Adipose tissue (tissue), 3 donors: ENCODE data around the gene IPO8. TPM values are rescaled to one million over a fixed set of nuclear protein-coding genes. Genes with fewer than 3 reads are reported as not detected.

Source experiments
- polyA plus RNA-seq, 3 donors: library from polyadenylated mRNA; stranded (reverse); fragments of 200-250 nt; gene quantifications; one replicate each; pipeline ENCODE4 v1.2.3, GENCODE V29; 2013
- donor health status: healthy with polysubstance abuse.
- donor health status: Bipolar disorder and iron deficiency.
- donor health status: healthy.

The IPO8 gene
- polyA plus RNA-seq, 3 donors: 13.4 to 19.9 (median 14.3) TPM

Other genes starting within 250 kb of the IPO8 start
- gene CAPRIN2, start 59.1 kb upstream of the IPO8 start, polyA plus RNA-seq: 1 to 10 TPM; 8.3 to 9.9 (median 9.6) TPM
- gene TSPAN11, start 230.9 kb upstream of the IPO8 start, polyA plus RNA-seq: 1 to 10 TPM in 1 of 3 donors, under 1 TPM in 2; 0.10 to 1.8 (median 0.89) TPM